Testis (tissue), 2 donors: ENCODE measurements around the gene ARIH1.

Source experiments
- CTCF ChIP-seq, 3 experiments: fragments of 450-650 bp in 2 of 3; fragments of 200-600 bp in 1 of 3; sonication (generic) in 1 of 3; IDR thresholded peaks; one replicate each; pipeline ENCODE4 v1.5.1; 2016 to 2019; ENCODE audit warnings: antibody characterized with exemption in 3 of 3, mild to moderate bottlenecking in 2 of 3, moderate library complexity in 1 of 3
- POLR2A ChIP-seq: fragments of 450-650 bp; IDR thresholded peaks from one replicate; pipeline ENCODE4 v1.6.1; 2017; ENCODE audit warnings: antibody characterized with exemption, mild to moderate bottlenecking, moderate library complexity

DNA sequence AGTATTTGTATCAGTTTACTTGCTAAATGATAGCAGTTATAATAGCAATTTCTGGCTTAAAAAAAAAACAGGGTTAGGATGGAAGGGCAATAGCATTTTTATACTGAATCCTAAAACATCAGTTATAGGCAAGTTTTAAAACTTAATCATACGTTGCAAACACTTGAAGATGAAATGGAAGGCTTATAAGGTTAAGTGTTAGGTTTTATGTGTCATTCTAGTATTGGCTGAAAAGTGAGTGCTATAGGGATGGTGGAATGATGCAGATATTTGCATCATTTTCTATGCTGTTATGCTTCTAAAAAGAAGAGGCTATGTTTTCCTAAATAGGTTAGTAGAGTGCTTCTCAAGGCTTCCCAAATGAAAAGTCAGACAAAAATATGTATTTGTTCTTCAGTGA is 23.3 kb downstream of the ARIH1 start:
- TF ChIP-seq POLR2A, result no peak
- no peak for TF ChIP-seq CTCF (IDR thresholded peaks at IDR 0.05)
